GM23338 (cell line): ENCODE measurements around the gene APBA2. TPM values are rescaled to one million over a fixed set of nuclear protein-coding genes. Genes with fewer than 3 reads are reported as not detected.

Experiments
- ATAC-seq: fragments of 200-7000 bp; cut with Tn5 transposase; 3 replicates; pipeline ENCODE4 v1.9.1; 2020
- DNase-seq: peaks from one replicate; pipeline ENCODE4 v3.0.0-alpha.2; 2015; ENCODE audit warnings: low spot score
- H2AFZ ChIP-seq: fragments of 200-600 bp; sonication (generic); 2 replicates; pipeline ENCODE4 v1.8.0; 2016; ENCODE audit warnings: antibody characterized with exemption, mild to moderate bottlenecking, moderate library complexity
- H3F3A ChIP-seq: fragments of 200-600 bp; sonication (generic); replicated peaks from 2 replicates; pipeline ENCODE4 v1.8.0; 2017; ENCODE audit warnings: antibody characterized with exemption, mixed run types, low read depth
- H3K27ac ChIP-seq: fragments of 200-600 bp; sonication (generic); 2 replicates; pipeline ENCODE4 v1.6.1; 2016; ENCODE audit warnings: low read depth
- H3K27me3 ChIP-seq: fragments of 200-600 bp; sonication (generic); 2 replicates; pipeline ENCODE4 v1.8.0; 2016; ENCODE audit warnings: mild to moderate bottlenecking, mixed run types, moderate library complexity; ENCODE audit not compliant: insufficient read depth
- H3K36me3 ChIP-seq: fragments of 200-600 bp; sonication (generic); 2 replicates; pipeline ENCODE4 v1.8.0; 2016; ENCODE audit warnings: mild to moderate bottlenecking; ENCODE audit not compliant: insufficient read depth
- H3K4me1 ChIP-seq: fragments of 200-600 bp; sonication (generic); 2 replicates; pipeline ENCODE4 v1.8.0; 2016; ENCODE audit warnings: mild to moderate bottlenecking, moderate library complexity; ENCODE audit not compliant: insufficient read depth
- H3K4me2 ChIP-seq: fragments of 200-600 bp; sonication (generic); 2 replicates; pipeline ENCODE4 v1.7.1; 2017; ENCODE audit warnings: mixed run types
- H3K4me3 ChIP-seq: fragments of 200-600 bp; sonication (generic); 2 replicates; pipeline ENCODE4 v1.6.1; 2016; ENCODE audit warnings: mixed run types
- H3K79me2 ChIP-seq: fragments of 200-600 bp; sonication (generic); replicated peaks from 2 replicates; pipeline ENCODE4 v1.8.0; 2017; ENCODE audit warnings: mild to moderate bottlenecking; ENCODE audit not compliant: insufficient read depth
- H3K9me2 ChIP-seq: fragments of 200-600 bp; sonication (generic); 2 replicates; pipeline ENCODE4 v1.8.0; 2017; ENCODE audit not compliant: insufficient read depth
- H4K20me1 ChIP-seq: fragments of 200-600 bp; sonication (generic); replicated peaks from 2 replicates; pipeline ENCODE4 v1.8.0; 2017; ENCODE audit warnings: mild to moderate bottlenecking; ENCODE audit not compliant: insufficient read depth
- H3K27ac Mint-ChIP-seq: 2 replicates; pipeline ENCODE4 v1.8.0; 2020; ENCODE audit warnings: inconsistent platforms, mild to moderate bottlenecking, moderate library complexity, mixed read lengths
- H3K27me3 Mint-ChIP-seq: 3 replicates; pipeline ENCODE4 v1.8.0; 2022; ENCODE audit warnings: low read depth, mild to moderate bottlenecking, moderate library complexity, mixed read lengths, inconsistent platforms; ENCODE audit not compliant: insufficient read depth, poor library complexity
- H3K36me3 Mint-ChIP-seq: 3 replicates; pipeline ENCODE4 v1.8.0; 2021; ENCODE audit warnings: low read depth, mild to moderate bottlenecking, inconsistent platforms, moderate library complexity, mixed read lengths
- H3K4me1 Mint-ChIP-seq: 3 replicates; pipeline ENCODE4 v1.8.0; 2020; ENCODE audit warnings: mild to moderate bottlenecking, inconsistent platforms, mixed read lengths
- H3K4me3 Mint-ChIP-seq: 3 replicates; pipeline ENCODE4 v1.8.0; 2021; ENCODE audit warnings: moderate library complexity, mild to moderate bottlenecking, inconsistent platforms, mixed read lengths
- H3K9me3 Mint-ChIP-seq: 3 replicates; pipeline ENCODE4 v1.8.0; 2020; ENCODE audit warnings: moderate library complexity, mild to moderate bottlenecking, inconsistent platforms, mixed read lengths
- CREB1 ChIP-seq: fragments of 250-450 bp; sonication (Bioruptor Pico); IDR thresholded peaks from 2 replicates; pipeline ENCODE4 v1.5.0; 2020; ENCODE audit warnings: low read depth, mild to moderate bottlenecking, moderate library complexity
- EZH2 ChIP-seq: fragments of 200-600 bp; sonication (generic); IDR thresholded peaks from one replicate; pipeline ENCODE4 v1.8.0; 2017; ENCODE audit warnings: antibody characterized with exemption, mild to moderate bottlenecking, low read depth; ENCODE audit not compliant: unreplicated experiment
- EZH2phosphoT487 ChIP-seq: fragments of 200-600 bp; sonication (generic); IDR thresholded peaks from one replicate; pipeline ENCODE4 v1.8.1; 2018; ENCODE audit warnings: antibody characterized with exemption; ENCODE audit not compliant: unreplicated experiment
- JUNB ChIP-seq: IDR thresholded peaks from one replicate; pipeline ENCODE4 v1.6.1; 2016; ENCODE audit warnings: antibody characterized with exemption; ENCODE audit not compliant: unreplicated experiment
- NANOG ChIP-seq: IDR thresholded peaks from 2 replicates; pipeline ENCODE4 v1.6.1; 2016; ENCODE audit warnings: antibody characterized with exemption, borderline replicate concordance
- POLR2AphosphoS5 ChIP-seq: IDR thresholded peaks from 2 replicates; pipeline ENCODE4 v1.6.1; 2016; ENCODE audit warnings: antibody characterized with exemption, low read depth
- STAT1 ChIP-seq: IDR thresholded peaks from one replicate; pipeline ENCODE4 v1.6.1; 2016; ENCODE audit warnings: antibody characterized with exemption; ENCODE audit not compliant: unreplicated experiment
- ZNF114 ChIP-seq: fragments of 250-450 bp; sonication (Bioruptor Pico); IDR thresholded peaks from 2 replicates; pipeline ENCODE4 v1.5.0; 2020; ENCODE audit warnings: mild to moderate bottlenecking, moderate library complexity
- ZNF331 ChIP-seq: fragments of 250-450 bp; sonication (Bioruptor Pico); IDR thresholded peaks from 2 replicates; pipeline ENCODE4 v1.5.0; 2020; ENCODE audit warnings: low read depth, mild to moderate bottlenecking, moderate library complexity
- polyA plus RNA-seq: library from polyadenylated mRNA; unstranded; fragments of >200 nt; fragmentation: Nextera tagmentation; extraction: Ambion mirVana; gene quantifications from 2 replicates; pipeline ENCODE4 v1.2.1, GENCODE V29; 2016
- total RNA-seq: library from RNA; depleted of rRNA; stranded (reverse); fragments of >200 nt; shearing (Covaris generic); gene quantifications from 2 replicates; pipeline ENCODE4 v1.2.3, GENCODE V29; 2014
- TF ChIP-seq, protein P1 (sequence below): IDR thresholded peaks from 2 replicates; pipeline ENCODE4 v1.6.1; 2016; ENCODE audit warnings: antibody characterized with exemption
- TF ChIP-seq, protein P2 (sequence below): IDR thresholded peaks from one replicate; pipeline ENCODE4 v1.6.1; 2018; ENCODE audit warnings: antibody characterized with exemption; ENCODE audit not compliant: unreplicated experiment
- TF ChIP-seq, protein P3 (sequence below), 2 experiments: fragments of 200-600 bp in 1 of 2; sonication (generic) in 1 of 2; conservative IDR thresholded peaks; 2 replicates each; pipeline versions ENCODE4 v1.5.1 to v1.6.1; 2016 to 2017; ENCODE audit warnings: antibody characterized with exemption in 2 of 2, low read depth in 2 of 2, mild to moderate bottlenecking in 2 of 2, moderate library complexity in 1 of 2

The APBA2 gene
- total and polyA plus RNA-seq, 2 experiments from 2014 or later, result 5.9 to 24.7 TPM

DNA sequence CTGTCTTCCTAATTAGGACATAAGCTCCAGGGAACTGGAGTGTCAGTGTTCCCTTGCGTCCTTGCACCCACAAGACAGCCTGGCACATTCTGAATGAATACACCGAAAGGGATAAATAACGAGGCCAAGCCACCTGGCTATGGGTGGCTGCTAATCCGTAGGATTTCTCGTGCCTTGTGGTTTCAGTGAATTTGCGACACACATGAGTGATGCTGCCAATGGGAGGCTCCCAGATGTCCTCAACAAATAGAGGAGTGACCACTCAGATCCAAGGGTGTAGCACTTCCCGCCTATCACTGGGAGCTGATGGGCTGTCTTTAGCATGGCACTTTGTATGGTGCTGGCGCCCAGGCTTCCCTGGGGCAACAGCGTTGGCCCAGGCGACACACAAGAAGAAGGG lies 43.4 kb downstream of the APBA2 start (continued):
- no peak for TF ChIP-seq EZH2phosphoT487
- TF ChIP-seq NANOG, result no peak
- TF ChIP-seq JUNB, result no peak
- no peak for TF ChIP-seq POLR2AphosphoS5

DNA sequence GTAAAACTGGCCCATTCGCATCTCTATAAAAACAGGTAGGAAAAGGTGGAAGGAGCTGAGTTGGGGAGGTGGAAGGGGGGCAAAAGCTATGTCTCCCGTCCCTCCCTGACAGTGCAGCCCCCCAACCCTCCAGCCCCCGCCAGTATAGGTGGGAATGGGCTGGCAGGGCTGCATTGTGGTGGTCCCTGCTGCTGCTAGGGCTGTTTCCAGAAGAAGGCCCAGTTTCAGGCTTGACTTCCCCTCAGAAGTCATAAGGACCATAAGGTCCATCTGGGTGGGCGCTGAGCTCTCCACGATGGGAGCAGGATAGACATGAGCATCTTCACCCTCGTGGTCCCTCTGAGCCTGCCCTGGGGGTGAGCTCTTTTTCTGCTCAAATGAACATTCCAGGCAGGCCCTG lies 44.2 kb downstream of the APBA2 start:
- Histone ChIP-seq H2AFZ (no peak overlapping the region), H3K4me1 (no peaks in the 10 kb centered on the region), H3K79me2 (no peaks in the 10 kb centered on the region), H3K36me3 (no peaks in the 10 kb centered on the region), H3K27ac (no peak overlapping the region), H3F3A (no peaks in the 10 kb centered on the region), H3K4me2 (no peak overlapping the region), H3K4me3 (no peak overlapping the region), H3K9me2 (no peaks in the 10 kb centered on the region), H4K20me1 (no peaks in the 10 kb centered on the region), H3K27me3 (no peaks in the 10 kb centered on the region)
- no peak overlapping the region for H3K27ac Mint-ChIP-seq
- peaks cover 8% of the 10 kb centered on the region; the same call in 2 of the 3 replicates for H3K36me3 Mint-ChIP-seq
- peaks cover 5% of the 10 kb centered on the region; the same call in 1 of the 3 replicates for H3K4me1 Mint-ChIP-seq
- H3K4me3 Mint-ChIP-seq, result no peak overlapping the region
- no peaks in the 10 kb centered on the region; the same call in 2 of the 3 replicates for H3K9me3 Mint-ChIP-seq
- no peak for DNase-seq
- TF ChIP-seq ZNF331 (CRISPR knock-in tag) (no peak), EZH2phosphoT487 (no peak), CREB1 (no peak), JUNB (no peak)
- TF ChIP-seq, protein P1, sequence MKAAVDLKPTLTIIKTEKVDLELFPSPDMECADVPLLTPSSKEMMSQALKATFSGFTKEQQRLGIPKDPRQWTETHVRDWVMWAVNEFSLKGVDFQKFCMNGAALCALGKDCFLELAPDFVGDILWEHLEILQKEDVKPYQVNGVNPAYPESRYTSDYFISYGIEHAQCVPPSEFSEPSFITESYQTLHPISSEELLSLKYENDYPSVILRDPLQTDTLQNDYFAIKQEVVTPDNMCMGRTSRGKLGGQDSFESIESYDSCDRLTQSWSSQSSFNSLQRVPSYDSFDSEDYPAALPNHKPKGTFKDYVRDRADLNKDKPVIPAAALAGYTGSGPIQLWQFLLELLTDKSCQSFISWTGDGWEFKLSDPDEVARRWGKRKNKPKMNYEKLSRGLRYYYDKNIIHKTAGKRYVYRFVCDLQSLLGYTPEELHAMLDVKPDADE, result no peak
- H3K27me3 Mint-ChIP-seq, result peaks cover 11% of the 10 kb centered on the region
- no peak for ATAC-seq

DNA sequence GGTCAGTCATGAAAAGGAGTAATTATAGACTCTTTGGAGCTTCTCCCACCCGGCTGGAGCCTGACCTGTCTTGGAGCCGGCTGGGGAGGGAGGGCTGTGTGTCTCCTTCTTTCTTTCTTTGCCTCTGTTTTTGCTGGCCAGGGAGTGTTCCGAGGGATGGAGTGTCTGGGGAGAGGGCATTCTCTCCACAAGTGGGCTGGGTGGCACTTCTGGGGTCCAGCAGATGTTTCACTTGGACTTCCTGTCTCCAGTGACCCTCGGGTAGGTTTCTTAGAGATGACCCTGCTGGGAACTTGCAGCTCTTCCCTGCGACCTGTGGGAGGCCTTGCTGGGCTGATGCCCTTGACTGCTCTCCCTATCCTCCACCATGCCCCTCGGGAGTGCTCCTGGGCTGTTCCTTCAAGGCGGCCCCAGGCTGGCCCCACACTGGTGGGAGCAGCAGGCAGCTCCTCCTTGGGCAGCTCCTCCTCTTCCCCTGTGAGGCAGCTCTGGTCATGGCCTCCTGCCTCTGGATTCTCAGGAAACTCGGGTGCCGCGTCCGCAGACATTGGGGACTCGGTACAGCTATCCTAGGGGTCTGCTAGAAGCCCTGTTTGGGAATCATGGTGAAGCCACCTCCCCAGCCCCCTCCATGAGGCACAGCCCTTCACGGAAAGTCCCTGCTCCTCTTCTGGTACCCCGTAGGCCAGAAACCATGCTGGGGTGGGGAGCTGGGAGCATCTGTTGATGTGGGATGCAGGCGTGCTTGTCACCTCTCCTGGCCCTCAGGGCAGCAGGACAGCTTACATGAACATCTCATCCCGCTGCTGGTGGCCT lies 44.9 kb downstream of the APBA2 start:
- Histone ChIP-seq H4K20me1 (no peaks in the 10 kb centered on the region), H3K36me3 (no peaks in the 10 kb centered on the region), H3K4me3 (no peak overlapping the region), H2AFZ (no peak overlapping the region), H3K9me2 (no peaks in the 10 kb centered on the region), H3K79me2 (no peaks in the 10 kb centered on the region), H3K4me2 (no peak overlapping the region), H3K27me3 (no peaks in the 10 kb centered on the region), H3F3A (no peaks in the 10 kb centered on the region), H3K4me1 (no peaks in the 10 kb centered on the region), H3K27ac (no peak overlapping the region)
- Mint-ChIP-seq H3K27me3 (peaks cover 11% of the 10 kb centered on the region), H3K36me3 (peaks cover 8% of the 10 kb centered on the region; the same call in 2 of the 3 replicates), H3K9me3 (no peaks in the 10 kb centered on the region; the same call in 1 of the 3 replicates), H3K4me3 (no peak overlapping the region), H3K27ac (no peak overlapping the region), H3K4me1 (peaks cover 8% of the 10 kb centered on the region)
- ATAC-seq (no peak), DNase-seq (no peak)
- TF ChIP-seq CREB1 (no peak), NANOG (no peak), STAT1 (no peak), EZH2phosphoT487 (no peak), ZNF114 (no peak), EZH2 (no peak)
- TF ChIP-seq, protein P2, sequence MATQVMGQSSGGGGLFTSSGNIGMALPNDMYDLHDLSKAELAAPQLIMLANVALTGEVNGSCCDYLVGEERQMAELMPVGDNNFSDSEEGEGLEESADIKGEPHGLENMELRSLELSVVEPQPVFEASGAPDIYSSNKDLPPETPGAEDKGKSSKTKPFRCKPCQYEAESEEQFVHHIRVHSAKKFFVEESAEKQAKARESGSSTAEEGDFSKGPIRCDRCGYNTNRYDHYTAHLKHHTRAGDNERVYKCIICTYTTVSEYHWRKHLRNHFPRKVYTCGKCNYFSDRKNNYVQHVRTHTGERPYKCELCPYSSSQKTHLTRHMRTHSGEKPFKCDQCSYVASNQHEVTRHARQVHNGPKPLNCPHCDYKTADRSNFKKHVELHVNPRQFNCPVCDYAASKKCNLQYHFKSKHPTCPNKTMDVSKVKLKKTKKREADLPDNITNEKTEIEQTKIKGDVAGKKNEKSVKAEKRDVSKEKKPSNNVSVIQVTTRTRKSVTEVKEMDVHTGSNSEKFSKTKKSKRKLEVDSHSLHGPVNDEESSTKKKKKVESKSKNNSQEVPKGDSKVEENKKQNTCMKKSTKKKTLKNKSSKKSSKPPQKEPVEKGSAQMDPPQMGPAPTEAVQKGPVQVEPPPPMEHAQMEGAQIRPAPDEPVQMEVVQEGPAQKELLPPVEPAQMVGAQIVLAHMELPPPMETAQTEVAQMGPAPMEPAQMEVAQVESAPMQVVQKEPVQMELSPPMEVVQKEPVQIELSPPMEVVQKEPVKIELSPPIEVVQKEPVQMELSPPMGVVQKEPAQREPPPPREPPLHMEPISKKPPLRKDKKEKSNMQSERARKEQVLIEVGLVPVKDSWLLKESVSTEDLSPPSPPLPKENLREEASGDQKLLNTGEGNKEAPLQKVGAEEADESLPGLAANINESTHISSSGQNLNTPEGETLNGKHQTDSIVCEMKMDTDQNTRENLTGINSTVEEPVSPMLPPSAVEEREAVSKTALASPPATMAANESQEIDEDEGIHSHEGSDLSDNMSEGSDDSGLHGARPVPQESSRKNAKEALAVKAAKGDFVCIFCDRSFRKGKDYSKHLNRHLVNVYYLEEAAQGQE, result no peak
- TF ChIP-seq, protein P1, result no peak
- TF ChIP-seq, protein P3, sequence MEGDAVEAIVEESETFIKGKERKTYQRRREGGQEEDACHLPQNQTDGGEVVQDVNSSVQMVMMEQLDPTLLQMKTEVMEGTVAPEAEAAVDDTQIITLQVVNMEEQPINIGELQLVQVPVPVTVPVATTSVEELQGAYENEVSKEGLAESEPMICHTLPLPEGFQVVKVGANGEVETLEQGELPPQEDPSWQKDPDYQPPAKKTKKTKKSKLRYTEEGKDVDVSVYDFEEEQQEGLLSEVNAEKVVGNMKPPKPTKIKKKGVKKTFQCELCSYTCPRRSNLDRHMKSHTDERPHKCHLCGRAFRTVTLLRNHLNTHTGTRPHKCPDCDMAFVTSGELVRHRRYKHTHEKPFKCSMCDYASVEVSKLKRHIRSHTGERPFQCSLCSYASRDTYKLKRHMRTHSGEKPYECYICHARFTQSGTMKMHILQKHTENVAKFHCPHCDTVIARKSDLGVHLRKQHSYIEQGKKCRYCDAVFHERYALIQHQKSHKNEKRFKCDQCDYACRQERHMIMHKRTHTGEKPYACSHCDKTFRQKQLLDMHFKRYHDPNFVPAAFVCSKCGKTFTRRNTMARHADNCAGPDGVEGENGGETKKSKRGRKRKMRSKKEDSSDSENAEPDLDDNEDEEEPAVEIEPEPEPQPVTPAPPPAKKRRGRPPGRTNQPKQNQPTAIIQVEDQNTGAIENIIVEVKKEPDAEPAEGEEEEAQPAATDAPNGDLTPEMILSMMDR (conservative IDR thresholded peaks at IDR 0.05; ENCODE audit: low read depth in 2 of 2), result no peak
